Mammary epithelial cell (primary cell): ENCODE measurements around the gene SYT9.

Experiments
- CTCF ChIP-seq, 2 donors: IDR thresholded peaks in 1 of 2; conservative IDR thresholded peaks in 1 of 2; 2 replicates each; pipeline ENCODE4 v1.5.1; 2011 to 2012; ENCODE audit warnings: inconsistent platforms in 2 of 2, low read length in 2 of 2, mild to moderate bottlenecking in 2 of 2, control low read depth in 1 of 2, low read depth in 1 of 2; ENCODE audit not compliant: insufficient read depth in 1 of 2; ENCODE audit errors: extremely low read depth in 1 of 2
- EZH2 ChIP-seq: IDR thresholded peaks from 2 replicates; pipeline ENCODE4 v1.6.1; 2012; ENCODE audit warnings: low read length, inconsistent platforms, borderline replicate concordance

GRCh38 chr11:7511401-7511800, 259.7 kb downstream of the SYT9 start:
- TF ChIP-seq EZH2 = no peak
- no peak for TF ChIP-seq CTCF (conservative IDR thresholded peaks at IDR 0.05 in 1 of 2, IDR thresholded peaks at IDR 0.05 in 1 of 2; ENCODE audit: extremely low read depth in 1 of 2, insufficient read depth in 1 of 2, low read depth in 1 of 2, low read length in 2 of 2)
